Prostate gland (tissue), 2 donors: ENCODE results near the gene KCNG1.
A peak's percentile ranks its signal among the peaks of the same experiment; 100 is the strongest.

Experiments used
- CTCF ChIP-seq, 4 experiments: fragments of 200-600 bp in 2 of 4; fragments of 450-650 bp in 2 of 4; sonication (generic) in 2 of 4; IDR thresholded peaks; 1 replicate in 3 of 4; 2 replicates in 1 of 4; pipeline ENCODE4 v1.5.1; 2016 to 2019; ENCODE audit warnings: antibody characterized with exemption in 4 of 4, mild to moderate bottlenecking in 2 of 4, moderate library complexity in 2 of 4
- POLR2A ChIP-seq: fragments of 450-650 bp; IDR thresholded peaks from one replicate; pipeline ENCODE4 v1.6.1; 2016; ENCODE audit warnings: antibody characterized with exemption, mild to moderate bottlenecking
- POLR2AphosphoS5 ChIP-seq: sonication (generic); formaldehyde crosslinking; IDR thresholded peaks from one replicate; pipeline ENCODE4 v1.6.1; 2017; ENCODE audit warnings: antibody characterized with exemption

- TF ChIP-seq POLR2A (no peak), CTCF (IDR thresholded peaks at IDR 0.05) (no peak), POLR2AphosphoS5 (peak; percentile 55)
Measured at GRCh38 chr20:50992336-50992732, 30.6 kb downstream of the KCNG1 start.
